NCI-H748 (cell line): Measurements from ENCODE around the gene MAOA.
A peak's percentile ranks its signal among the peaks of the same experiment; 100 is the strongest.

ENCODE experiments used
- DNase-seq: peaks from one replicate; lab custom pipeline; 2025; ENCODE audit not compliant: unreplicated experiment; lab: John Stamatoyannopoulos, UW

MAOA gene

DNA sequence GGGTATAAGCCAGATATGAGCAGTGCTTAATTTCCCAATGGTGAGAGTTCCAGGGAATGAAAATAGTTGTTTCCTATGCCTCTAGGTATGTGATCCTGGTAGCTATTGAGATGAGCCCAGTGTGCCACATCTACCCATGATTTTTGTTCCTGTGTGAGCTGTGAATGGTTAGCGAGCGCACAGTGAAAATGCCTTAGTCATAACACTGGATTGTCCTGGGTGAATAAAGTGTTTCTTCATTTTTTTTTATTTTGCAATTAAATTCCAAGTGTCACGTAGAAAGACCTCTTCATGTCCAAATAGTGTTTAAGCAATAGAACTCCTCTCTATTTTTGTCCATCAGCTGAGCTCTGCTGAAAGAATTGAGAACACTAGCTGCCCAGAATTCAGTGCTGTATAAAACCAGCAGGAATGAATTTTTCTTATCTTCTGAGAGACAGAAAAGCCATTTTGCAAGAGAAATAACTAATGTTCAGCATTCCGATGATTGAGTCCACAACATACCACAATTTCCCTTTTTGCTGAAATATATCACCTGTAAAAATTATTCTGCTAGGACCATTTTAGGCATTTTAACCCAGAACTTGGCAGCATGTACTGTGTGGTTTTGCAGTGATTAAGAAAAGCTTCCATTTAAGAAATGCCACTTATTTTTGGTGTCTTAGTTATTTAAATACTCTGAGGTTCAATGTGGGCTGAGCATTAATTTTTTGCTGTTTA is 5.6 kb downstream of the MAOA start:
- no peak for DNase-seq

DNA sequence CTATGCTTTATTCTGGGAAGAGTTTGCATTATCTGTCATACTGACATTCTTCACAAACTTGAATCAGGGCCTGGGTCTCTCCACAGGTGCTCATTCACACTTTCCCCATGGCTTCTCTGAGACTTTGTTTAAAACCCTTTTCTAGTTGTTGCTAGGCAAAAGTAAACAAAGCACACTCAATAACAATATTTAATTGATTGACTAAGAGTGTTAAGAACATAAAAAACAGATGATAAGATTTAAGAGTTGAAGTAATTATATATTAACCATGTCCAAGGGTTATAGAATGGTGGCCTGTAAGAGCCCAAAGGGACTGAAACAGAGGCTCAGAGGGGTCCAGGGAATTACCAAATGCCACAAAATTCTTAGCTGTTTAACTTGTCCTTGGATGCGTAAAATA is 7.1 kb downstream of the MAOA start:
- no peak for DNase-seq

DNA sequence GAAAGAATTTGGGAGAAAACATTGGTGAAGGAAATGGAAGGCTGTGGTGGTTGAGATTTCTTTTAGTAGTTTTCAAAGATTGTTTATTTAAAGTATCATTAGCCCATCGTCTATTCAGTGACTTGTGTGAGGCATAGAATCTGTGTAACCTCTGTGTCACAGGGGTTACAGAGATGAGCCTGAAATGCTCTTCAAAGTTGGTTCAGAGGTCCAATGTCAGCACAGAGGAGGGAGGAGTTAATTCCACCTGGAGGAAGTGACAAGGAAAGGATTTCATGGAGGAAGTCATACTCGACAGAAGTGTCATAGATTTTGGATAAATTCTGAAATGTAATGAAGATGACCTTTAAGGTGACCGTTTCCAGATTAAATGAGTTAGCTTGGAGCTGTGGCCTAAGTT is 8.2 kb downstream of the MAOA start:
- no peak for DNase-seq

DNA sequence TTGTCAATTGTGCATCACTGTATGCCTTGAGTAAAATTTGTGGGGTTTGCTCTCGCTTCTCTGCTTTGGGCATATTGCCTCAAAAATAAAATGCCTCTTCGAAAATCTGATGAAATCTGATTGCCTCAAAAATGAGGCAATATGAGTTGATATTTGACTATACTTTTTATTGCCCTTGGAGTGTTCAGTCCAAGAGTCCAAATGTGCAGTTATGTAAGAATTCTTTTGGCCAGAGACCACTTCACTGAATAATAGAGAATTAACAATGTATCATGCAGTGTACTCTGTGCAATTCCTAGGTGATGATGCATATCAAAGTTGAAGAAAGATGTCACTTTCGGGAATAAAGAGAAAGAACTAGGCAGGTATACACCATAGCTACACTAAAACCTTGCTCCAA is 8.6 kb downstream of the MAOA start:
- no peak for DNase-seq

DNA sequence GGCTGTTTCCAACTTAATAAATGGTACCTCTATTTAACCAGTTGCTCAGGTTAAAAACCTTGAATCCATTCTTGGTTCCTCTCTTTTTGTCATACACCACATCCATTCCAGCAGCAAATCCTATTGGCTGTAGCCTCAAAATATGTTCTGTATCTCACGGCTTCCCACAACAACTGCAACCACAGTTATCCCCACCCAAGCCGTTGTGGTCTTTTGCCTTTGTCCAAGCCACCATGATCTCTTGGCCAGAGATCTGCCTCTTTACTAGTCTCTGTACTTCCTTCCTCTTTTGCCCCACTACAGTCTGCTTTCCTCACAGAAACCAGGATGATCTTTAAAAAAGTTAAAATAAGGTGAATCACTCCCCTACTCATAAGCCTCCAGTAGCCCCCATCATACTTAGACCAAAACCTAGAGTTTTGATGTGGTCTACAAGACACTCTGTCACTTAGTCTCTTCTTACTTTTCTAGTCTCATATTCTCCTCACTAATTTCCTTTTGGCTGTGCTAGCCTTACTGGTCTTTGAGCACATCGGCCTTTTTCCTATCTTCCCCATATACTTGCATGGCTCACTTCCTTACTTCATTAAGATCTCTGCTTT is 10.3 kb downstream of the MAOA start:
- no peak for DNase-seq

DNA sequence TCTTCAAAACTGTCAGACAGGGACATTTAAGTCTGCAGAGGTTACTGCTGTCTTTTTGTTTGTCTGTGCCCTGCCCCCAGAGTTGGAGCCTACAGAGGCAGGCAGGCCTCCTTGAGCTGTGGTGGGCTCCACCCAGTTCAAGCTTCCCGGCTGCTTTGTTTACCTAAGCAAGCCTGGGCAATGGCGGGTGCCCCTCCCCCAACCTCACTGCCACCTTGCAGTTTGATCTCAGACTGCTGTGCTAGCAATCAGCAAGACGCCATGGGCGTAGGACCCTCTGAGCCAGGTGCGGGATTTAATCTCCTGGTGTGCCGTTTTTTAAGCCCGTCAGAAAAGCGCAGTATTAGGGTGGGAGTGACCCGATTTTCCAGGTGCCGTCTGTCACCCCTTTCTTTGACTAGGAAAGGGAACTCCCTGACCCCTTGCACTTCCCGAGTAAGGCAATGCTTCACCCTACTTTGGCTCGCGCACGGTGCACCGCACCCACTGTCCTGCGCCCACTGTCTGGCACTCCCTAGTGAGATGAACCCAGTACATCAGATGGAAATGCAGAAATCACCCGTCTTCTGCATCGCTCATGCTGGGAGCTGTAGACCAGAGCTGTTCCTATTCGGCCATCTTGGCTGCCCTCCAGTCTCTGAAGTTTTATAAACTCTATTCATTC is 20.0 kb downstream of the MAOA start:
- peak; percentile 2 for DNase-seq

DNA sequence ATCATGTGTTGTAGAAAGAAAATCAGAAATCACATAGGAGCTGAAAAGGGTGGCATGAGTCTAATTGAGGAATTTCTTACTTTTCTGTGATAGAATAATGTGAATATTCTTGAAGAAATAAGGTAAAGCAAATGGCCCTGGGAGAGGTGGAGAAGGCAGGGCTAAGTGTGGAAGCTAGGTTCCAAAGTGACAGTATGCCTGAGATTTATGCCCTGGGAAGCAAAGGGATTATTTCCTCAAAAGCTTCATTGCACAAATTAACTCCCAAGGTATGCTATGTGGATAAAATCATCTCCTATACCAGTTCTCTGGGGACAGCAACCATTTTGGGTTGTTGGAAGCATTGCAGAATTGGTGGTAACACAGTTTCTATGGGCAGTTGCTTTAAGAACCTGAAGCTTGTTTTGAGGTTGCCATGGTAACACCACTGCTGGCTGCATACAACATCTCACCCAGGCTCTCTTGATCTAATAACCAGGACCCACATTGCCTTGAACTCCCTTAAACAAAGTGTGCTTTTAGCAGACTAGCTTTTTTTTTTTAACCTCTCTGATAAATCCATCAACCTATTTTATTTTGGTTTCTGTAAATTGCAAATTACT is 21.0 kb downstream of the MAOA start:
- peak; percentile 75 for DNase-seq

DNA sequence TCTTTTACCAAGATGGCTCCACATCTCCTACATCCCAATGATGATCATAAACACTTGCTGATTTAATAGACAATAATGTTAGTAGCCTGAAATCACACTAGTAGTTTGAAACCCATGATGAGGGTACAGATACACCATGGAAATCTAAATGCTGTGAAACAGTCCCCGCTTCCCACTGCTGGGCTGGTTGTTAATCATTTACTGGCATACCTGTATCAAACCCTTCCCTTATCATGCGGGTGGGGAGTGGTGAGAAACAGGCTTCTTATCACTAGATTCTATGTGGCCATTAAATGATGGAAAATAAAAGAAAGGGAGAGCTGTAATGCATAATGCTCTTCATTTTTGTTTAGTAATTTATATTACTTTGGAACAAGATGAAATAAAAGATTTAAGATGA is 21.9 kb downstream of the MAOA start:
- no peak for DNase-seq

DNA sequence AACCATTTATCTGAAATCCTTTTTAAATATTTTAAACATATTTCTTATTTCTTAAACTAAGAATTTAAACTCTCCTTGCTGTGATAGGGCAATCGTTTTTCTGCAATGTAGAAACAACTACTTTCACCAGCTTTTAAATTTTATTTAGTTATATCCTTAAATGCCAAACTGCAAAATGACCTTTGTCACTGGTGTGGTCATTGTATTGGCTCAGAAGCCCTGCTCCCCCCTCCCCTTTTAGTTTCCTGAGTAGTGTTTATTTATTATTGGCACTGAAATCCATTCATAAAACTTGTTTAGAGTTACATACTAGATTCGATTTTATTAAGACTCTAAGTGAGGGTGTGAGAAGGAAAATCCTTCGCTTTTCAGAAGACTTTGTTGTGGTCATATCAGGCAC is 23.0 kb downstream of the MAOA start:
- no peak for DNase-seq

DNA sequence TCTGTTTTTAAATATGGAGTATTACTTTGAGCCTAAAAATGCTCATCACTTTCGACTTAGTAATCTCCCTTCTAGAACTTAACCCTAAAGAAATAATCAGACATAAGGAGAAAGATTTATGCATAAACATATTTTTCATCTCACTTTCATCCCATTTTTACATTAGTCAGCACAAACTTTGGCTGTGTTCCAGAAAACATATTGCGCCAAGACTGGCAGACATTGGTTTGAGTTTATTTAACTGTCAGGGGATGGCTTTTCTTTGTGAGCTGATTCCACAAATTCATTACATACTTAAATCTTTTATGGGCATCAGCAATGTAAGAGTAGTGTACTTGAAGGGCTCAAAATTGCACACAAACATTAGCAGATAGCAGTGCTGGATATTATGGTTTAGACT is 23.7 kb downstream of the MAOA start:
- DNase-seq: peak; percentile 16

DNA sequence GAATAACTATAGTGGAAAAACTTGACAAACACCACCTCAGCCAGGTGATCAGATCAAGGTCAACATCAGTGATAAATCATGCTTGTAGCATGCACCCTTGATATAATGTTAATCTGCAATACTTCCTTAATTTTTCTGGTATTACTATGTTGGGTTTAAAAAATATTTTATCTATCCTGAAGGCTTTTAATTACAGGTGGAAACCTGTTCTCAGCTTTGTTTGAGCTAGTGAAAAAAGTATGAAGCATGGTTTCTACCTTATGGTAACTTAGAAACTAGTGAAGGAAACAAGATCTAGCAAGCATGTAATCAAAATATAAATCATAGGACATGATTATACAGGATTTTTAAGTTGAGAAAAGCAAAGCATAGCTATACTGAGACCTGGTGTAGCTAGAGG is 26.6 kb downstream of the MAOA start:
- no peak for DNase-seq

DNA sequence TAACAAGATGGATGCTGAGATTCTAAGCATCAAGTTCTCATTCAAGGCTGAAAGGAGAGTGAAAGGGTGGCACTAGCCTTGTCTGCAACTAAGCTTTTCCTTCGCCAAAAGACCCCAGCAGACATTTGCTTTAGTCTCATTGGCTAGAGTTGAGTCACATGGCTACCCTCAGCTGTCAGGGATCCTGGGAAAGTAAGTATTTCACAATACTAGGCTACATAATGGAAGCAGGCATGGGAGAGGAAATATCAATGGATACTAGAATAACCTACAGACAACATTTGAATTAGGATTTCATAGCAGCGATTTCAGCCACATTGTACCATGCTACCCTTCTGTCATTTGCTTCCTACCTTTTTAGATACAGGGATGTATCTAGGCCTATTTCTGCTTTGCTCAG is 29.1 kb downstream of the MAOA start:
- DNase-seq: no peak

DNA sequence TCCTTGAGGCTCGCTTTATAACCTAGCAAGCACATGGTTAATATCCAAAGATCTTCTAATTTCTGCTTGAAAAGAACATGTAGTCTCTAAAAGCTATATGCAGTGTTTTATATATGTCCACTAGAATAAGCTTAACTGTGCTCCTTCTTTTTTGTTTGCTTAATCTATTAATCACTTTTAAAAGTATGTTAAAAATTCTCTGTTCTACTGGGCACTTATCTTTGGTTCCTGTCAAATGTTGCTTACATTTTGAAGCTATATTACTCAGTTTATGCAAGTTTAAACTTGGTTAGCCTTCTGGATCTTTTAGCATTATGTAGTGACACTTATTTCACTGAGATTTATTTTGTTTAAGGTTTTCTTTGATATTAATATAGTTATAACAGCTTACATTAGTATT is 32.5 kb downstream of the MAOA start:
- no peak for DNase-seq

DNA sequence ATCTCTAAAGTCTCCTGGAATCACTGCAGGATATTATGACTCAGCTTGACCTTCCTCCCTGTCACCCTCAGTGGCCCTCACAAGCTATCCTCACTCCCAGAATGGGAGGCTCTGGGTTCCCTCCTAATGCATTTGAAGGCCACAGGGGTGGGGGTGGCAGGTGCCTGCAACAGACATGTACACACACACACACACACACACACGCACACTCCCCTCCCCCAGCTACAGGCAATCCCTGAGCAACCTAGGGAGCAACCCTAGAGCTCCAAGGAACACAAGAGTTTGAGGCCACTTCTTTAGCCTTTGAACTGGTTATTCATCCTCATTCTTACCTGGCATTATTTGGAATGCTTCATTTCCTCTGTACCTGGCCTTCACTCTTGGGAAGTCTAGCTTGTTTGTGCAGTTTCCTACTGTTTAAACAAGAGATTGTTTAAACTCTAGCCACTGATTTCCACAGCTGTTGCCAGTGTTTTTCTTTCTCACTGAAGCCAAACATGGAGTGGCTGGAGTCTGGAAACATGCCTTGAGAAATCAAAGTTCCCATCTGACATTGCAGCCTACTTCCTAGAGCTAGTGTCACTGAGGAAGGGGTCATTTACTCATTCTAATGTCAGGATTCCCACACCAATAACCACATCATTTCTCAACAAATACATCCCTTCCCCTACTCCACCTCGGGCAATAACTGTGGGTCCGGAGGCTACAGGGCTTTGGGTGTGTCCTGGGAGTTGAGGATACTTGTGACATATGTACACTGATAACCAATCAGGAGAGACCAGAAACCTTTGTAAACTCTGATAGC is 37.7 kb downstream of the MAOA start:
- DNase-seq: peak; percentile 71

DNA sequence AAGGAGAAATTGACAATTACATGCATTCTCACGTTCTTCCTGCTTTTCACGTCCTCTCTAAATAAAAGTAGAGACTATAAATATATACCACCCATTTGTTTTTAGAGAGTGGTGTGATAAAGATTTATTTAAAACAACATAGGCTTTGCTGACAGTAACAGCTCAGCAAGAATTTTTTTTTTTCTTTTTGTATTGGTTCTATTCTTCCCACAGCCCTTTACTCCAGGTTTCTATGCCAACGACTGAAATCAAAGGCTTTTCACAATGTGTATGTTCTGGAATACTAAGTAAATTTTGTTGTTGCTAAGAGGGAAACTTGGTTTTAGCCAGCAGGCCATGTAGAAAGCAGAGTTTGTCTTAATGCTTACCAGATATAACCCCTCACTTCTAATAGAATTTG is 43.4 kb downstream of the MAOA start:
- DNase-seq: no peak

DNA sequence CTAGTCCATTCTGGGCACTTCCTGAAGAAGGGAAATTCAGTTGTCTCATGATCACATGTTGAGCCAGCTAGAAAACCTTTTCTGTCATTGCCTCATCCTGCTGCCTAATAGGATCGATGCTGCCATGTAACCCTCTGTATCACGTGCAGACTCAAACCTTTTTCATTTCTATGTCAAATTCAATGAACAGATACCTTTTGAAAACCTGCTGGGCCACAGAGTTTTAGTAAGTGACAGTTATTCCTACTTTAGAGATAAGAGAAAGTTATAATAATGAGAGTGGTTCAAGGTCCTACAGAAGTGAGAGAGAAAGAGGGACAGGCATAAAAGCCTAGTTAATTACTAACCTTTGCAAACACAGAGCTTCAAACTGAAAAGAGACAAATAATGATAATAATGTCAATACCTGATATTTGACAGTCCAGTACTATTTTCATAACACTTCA is 46.0 kb downstream of the MAOA start:
- DNase-seq: no peak

DNA sequence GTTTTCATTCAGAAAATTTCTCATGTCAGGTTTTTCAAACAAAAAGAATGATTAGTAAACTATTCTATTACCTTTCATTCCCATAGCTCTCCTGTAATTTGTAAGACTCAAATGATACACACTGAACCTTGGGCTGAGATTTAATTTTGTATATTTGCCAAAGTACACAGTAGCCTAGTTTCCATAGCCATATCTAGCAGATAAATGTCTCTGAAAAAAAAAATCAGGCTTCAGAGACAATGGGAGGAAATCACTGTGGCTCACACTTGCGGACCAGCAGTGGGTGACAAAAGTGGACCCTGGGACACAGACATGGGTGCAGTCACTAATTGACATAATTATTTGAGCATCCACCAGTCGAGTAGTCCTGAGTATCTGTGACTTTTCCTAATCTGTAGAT is 46.6 kb downstream of the MAOA start:
- no peak for DNase-seq

DNA sequence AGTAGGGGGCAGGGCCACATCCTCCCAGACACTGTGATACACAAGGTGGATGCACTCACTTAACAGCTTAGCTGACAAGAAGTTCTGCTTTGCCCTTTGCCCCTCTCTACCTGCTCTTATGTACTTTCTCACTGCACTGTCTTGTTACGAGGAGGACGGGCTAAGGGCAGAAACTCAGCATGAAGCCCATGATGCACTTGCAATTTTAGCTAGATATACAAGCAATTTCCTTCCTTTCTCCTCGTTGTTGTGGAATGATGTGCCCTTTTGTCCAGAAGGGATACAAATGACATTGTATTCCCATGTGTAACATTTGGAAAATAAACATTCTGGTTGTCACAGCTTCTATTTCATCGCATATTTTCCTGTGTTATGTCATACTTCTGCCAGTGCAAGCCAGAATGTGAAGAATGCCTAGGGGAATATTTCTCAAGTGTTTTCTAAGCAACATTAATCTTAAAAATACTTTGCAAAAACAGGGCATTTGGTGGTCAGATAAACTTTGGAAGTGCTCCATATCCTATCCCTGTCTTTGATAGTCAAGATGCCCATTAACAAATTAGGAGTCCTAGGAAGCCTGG is 47.2 kb downstream of the MAOA start:
- no peak for DNase-seq

DNA sequence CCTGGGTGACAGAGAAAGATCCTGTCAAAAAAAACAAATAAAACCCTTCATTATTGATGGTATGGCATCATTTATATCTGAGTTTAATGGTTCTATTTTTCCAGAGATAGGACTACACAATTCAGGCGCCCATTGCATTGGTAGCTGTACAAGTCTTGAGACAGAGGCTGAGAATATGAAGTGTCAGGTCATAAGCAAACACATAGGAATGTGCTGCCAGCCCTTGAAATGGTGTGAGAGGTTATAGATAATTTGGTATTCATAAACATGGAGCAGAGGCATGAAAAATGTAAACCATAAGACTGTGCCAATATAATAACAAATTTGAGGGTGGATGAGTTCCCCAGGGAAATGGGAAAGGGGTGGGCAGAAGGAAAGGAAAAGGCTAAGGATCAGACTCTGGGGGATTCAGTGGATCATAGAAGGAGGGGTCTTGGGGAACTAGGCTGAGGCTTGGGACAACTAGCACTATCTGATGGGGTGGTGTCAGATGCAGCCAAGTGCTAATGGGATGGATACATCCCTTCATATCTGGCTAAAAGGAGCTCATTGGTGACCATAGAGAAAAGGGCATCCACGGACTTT is 50.8 kb downstream of the MAOA start:
- DNase-seq: no peak

DNA sequence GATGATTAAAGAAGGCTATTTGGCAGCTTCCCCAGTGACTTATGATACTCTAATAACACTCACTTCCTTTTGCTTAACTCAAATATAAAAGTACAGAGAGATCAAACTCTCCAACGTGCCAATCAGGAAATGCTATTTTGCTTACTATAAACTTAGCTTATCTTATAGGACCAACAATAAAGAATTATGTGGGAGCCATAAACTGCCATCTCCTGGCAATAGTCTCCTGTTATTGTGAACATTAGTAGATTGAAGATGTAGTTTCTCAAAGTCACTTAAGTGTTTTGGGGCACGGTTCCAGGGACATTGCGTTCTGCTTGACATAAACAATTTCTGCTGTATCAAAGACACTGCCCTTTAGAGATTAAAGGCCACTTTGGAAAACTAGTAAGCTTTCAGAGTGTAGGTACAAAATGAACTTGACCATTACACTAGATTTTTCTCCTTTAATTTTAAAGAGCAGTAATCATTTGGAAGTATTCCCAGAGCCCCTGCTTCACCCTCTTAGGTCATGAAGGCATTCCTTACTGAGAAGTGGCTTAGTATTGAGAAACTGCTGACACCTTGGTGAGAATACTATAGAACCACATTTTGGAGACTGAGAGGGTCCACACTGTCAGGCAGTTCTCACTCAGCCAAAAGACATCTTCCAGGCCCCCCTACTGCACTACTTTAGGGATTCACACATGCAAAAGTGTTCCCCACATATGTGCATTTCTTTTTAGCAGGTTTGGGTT is 51.9 kb downstream of the MAOA start:
- no peak for DNase-seq
